ENCODE measurements around the gene GALNT9.

DNA sequence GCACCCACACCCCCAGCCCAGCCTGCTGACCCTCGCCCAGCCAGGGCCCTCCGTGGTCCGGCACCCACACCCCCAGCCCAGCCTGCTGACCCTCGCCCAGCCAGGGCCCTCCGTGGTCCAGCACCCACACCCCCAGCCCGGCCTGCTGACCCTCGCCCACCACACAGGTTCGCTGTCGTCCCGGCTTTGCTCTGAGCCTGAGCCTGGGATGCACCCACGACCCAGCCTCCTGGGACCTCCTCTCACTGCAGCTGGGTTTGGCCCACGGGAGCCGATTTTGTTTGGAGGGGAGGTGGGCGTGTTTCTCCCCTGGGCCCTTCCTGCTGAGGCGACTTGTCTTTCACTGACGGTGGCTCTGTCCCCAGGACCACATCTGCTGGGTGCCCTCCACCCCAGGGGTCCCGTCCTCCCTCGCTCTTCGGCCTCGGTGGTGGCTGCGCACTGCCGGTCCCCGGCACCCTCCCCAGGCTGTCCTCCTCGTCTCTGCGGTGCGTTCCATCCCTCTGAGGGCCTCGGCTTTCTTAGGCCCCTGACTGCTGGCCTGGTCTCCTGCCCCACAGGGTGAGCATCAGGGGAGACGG, 83.8 kb downstream of the GALNT9 start:
- TF ChIP-seq EZH2 (IDR thresholded peaks at IDR 0.05; ENCODE audit: borderline replicate concordance, low read length), result no peak
- TF ChIP-seq, protein P1, sequence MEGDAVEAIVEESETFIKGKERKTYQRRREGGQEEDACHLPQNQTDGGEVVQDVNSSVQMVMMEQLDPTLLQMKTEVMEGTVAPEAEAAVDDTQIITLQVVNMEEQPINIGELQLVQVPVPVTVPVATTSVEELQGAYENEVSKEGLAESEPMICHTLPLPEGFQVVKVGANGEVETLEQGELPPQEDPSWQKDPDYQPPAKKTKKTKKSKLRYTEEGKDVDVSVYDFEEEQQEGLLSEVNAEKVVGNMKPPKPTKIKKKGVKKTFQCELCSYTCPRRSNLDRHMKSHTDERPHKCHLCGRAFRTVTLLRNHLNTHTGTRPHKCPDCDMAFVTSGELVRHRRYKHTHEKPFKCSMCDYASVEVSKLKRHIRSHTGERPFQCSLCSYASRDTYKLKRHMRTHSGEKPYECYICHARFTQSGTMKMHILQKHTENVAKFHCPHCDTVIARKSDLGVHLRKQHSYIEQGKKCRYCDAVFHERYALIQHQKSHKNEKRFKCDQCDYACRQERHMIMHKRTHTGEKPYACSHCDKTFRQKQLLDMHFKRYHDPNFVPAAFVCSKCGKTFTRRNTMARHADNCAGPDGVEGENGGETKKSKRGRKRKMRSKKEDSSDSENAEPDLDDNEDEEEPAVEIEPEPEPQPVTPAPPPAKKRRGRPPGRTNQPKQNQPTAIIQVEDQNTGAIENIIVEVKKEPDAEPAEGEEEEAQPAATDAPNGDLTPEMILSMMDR (conservative IDR thresholded peaks at IDR 0.05 in 1 of 2, IDR thresholded peaks at IDR 0.05 in 1 of 2; ENCODE audit: extremely low read depth in 1 of 2, insufficient read depth in 1 of 2, low read depth in 1 of 2, low read length in 2 of 2), result no peak

All from mammary epithelial cell (primary cell).